Activated B cell treated with CpG ODN at 0.5 μM for 24 hours (primary cell): Measurements from ENCODE around the gene PTPA. TPM values are rescaled to one million over a fixed set of nuclear protein-coding genes. Genes with fewer than 3 reads are reported as not detected.
A peak's percentile ranks its signal among the peaks of the same experiment; 100 is the strongest.
"Not testable (repeated sequence)": the region's sequence is repeated elsewhere in the genome, so short reads cannot be mapped to it uniquely, and the experiment has no call there.

Source experiments
- ATAC-seq: fragments of 200-7000 bp; cut with Tn5 transposase; one replicate; pipeline ENCODE4 v1.10.0; 2021; ENCODE audit warnings: low read depth, mild to moderate bottlenecking, moderate library complexity
- CTCF ChIA-PET: fragments of 350-600 bp; sonication (Branson Sonifier 250); formaldehyde crosslinking; loops from one replicate; lab custom pipeline; 2021; ENCODE audit warnings: antibody characterized with exemption; lab: Charles Lee
- POLR2A ChIA-PET: fragments of 350-600 bp; sonication (Branson Sonifier 250); formaldehyde crosslinking; loops from one replicate; lab custom pipeline; 2021; ENCODE audit warnings: antibody characterized with exemption; lab: Charles Lee
- DNase-seq: peaks from one replicate; pipeline ENCODE4 v3.0.0; 2022
- H3K27ac Mint-ChIP-seq: one replicate; pipeline ENCODE4 v1.8.0; 2020; ENCODE audit warnings: mixed read lengths
- H3K27me3 Mint-ChIP-seq: one replicate; pipeline ENCODE4 v1.8.0; 2021; ENCODE audit warnings: mixed read lengths
- H3K36me3 Mint-ChIP-seq: one replicate; pipeline ENCODE4 v1.8.0; 2021; ENCODE audit warnings: low read depth, mixed read lengths
- H3K4me1 Mint-ChIP-seq: one replicate; pipeline ENCODE4 v1.8.0; 2021; ENCODE audit warnings: mixed read lengths
- H3K4me3 Mint-ChIP-seq: one replicate; pipeline ENCODE4 v1.8.0; 2020; ENCODE audit warnings: mild to moderate bottlenecking, mixed read lengths
- H3K9me3 Mint-ChIP-seq: one replicate; pipeline ENCODE4 v1.8.0; 2020; ENCODE audit warnings: mixed read lengths
- intact Hi-C: fragments of 100-400 bp; cut with micrococcal nuclease; formaldehyde crosslinking; loops from one replicate; pipeline ENCODE4 v1.15.1; 2024
- total RNA-seq: library from RNA; stranded (reverse); gene quantifications from 2 replicates; pipeline ENCODE4 v1.2.3, GENCODE V29; 2022
- TF ChIP-seq, protein P1 (sequence below): fragments of 200-600 bp; IDR thresholded peaks from one replicate; pipeline ENCODE4 v1.8.0; 2022; ENCODE audit warnings: antibody characterized with exemption, mild to moderate bottlenecking

Gene PTPA
- total RNA-seq, 1 donor from 2014 or later: 67.2 TPM

DNA sequence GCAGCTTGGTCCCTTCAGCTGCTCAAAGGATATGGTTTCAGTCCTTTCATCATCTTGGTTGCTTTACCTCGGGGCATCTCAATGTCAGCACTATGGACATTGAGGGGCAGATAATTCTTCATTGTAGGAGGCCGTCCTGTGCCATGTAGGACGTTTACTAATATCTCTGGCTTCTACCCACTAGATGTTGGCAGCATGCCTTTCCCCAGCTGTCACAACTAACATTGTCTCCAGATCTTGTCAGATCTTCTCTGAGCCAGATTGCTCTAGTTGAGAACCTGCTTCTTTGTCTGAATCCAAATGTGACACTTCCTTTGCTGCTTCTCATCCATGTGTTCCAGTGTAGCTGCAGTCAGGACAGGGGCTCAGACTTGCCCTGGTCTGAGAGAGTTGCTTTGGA lies 10.3 kb downstream of the PTPA start:
- H3K9me3 Mint-ChIP-seq: no peaks in the 10 kb centered on the region
- no peak overlapping the region for H3K4me3 Mint-ChIP-seq
- H3K36me3 Mint-ChIP-seq: peaks cover 56% of the 10 kb centered on the region
- TF ChIP-seq, protein P1, sequence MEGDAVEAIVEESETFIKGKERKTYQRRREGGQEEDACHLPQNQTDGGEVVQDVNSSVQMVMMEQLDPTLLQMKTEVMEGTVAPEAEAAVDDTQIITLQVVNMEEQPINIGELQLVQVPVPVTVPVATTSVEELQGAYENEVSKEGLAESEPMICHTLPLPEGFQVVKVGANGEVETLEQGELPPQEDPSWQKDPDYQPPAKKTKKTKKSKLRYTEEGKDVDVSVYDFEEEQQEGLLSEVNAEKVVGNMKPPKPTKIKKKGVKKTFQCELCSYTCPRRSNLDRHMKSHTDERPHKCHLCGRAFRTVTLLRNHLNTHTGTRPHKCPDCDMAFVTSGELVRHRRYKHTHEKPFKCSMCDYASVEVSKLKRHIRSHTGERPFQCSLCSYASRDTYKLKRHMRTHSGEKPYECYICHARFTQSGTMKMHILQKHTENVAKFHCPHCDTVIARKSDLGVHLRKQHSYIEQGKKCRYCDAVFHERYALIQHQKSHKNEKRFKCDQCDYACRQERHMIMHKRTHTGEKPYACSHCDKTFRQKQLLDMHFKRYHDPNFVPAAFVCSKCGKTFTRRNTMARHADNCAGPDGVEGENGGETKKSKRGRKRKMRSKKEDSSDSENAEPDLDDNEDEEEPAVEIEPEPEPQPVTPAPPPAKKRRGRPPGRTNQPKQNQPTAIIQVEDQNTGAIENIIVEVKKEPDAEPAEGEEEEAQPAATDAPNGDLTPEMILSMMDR: no peak
- ChIA-PET POLR2A (interaction anchor here (1.0 kb wide), 1 partner anchor 57 kb away, joined by 3 read pairs; the partner anchor contains the start of gene IER5L), CTCF (interaction anchor here (1.7 kb wide), 1 partner anchor 10 kb away, joined by 9 read pairs; no protein-coding TSS in a partner anchor)
- no peaks in the 10 kb centered on the region for H3K27me3 Mint-ChIP-seq
- DNase-seq: no peak
- intact Hi-C loops: no loop called here
- H3K27ac Mint-ChIP-seq: no peak overlapping the region
- ATAC-seq: no peak
- H3K4me1 Mint-ChIP-seq: peaks cover 8% of the 10 kb centered on the region

DNA sequence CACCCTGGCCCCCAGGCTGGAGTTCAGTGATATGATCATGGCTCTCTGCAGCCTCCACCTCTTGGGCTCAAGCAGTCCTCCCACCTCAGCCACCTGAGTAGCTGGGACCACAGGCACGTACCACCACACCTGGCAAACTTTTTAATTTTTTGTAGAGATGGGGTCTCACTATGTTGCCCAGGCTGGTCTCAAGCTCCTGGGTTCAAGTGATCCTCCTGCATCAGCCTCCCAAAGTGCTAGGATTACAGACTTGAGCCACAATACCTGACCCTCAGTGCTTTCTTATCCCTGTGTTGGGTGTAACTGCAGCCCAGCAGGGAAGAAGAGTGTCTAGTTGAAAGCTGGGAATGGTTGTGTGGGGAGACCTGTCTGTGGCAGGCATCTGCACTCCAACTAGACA lies 10.9 kb downstream of the PTPA start:
- H3K4me1 Mint-ChIP-seq: peaks cover 12% of the 10 kb centered on the region
- H3K9me3 Mint-ChIP-seq: no peaks in the 10 kb centered on the region
- POLR2A ChIA-PET: no interaction called here
- CTCF ChIA-PET: interaction anchor here (1.3 to 1.7 kb wide), 3 partner anchors 9 to 21 kb away, joined by 3 to 9 read pairs (median 4); no protein-coding TSS in a partner anchor
- no peak overlapping the region for H3K27ac Mint-ChIP-seq
- H3K36me3 Mint-ChIP-seq: peaks cover 60% of the 10 kb centered on the region
- H3K27me3 Mint-ChIP-seq: no peaks in the 10 kb centered on the region
- ATAC-seq (no peak), DNase-seq (no peak)
- TF ChIP-seq, protein P1: no peak
- H3K4me3 Mint-ChIP-seq: no peak overlapping the region
- intact Hi-C loops: no loop called here

DNA sequence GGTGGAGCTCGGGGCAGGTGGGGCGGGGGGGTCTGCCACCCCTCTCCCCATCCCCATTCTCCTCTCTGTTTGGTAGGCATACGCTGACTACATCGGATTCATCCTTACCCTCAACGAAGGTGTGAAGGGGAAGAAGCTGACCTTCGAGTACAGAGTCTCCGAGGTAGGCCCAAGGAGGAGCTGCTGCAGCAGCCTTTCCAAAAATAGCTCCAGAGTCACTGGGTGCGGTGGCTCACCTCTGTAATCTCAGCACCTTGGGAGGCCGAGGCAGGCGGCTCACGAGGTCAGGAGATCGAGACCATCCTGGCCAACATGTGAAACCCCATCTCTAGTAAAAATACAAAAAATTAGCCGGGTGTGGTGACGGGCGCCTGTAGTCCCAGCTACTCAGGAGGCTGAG lies 11.8 kb downstream of the PTPA start:
- intact Hi-C loops, H3K27ac Mint-ChIP-seq, H3K9me3 Mint-ChIP-seq, H3K27me3 Mint-ChIP-seq, ATAC-seq, POLR2A ChIA-PET, H3K4me3 Mint-ChIP-seq, DNase-seq: not testable (repeated sequence)
- CTCF ChIA-PET: interaction anchor here (1.3 to 1.7 kb wide), 3 partner anchors 8 to 20 kb away, joined by 3 to 9 read pairs (median 4); no protein-coding TSS in a partner anchor
- Mint-ChIP-seq H3K4me1 (peaks cover 12% of the 10 kb centered on the region), H3K36me3 (peaks cover 67% of the 10 kb centered on the region)

DNA sequence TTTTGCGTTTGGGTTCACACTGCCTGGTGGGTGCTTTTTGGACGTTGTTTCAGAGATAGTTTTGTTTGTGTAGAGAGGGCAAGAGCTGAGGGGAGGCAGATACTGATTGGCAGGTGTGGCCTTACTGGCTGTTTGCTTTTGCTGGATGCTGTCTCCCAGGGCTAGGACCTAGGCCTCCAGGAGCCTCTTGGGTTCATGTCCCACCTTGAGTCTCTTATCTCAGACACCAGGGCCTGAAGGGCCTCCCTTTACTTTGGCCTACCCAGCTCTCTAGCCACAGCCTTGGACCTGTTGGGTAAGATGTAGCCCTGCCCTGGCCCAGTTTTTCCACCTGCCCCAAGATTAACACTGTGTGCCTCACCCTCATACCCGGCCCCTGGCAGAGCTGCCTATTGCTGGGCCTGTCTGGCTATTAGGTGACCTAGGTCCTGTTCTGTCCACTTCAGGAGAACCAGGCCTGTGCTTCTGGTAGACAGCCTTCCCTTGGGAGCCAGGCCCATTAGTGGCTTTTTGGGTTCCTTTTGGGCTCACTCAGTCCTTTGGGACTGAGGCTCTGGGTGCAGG lies 13.4 kb downstream of the PTPA start:
- CTCF ChIA-PET: interaction anchor here (1.5 kb wide), 1 partner anchor 18 kb away, joined by 5 read pairs; no protein-coding TSS in a partner anchor
- peaks cover 12% of the 10 kb centered on the region for H3K4me1 Mint-ChIP-seq
- intact Hi-C loops: no loop called here
- peaks cover 79% of the 10 kb centered on the region for H3K36me3 Mint-ChIP-seq
- ATAC-seq (no peak), DNase-seq (no peak)
- H3K27me3 Mint-ChIP-seq: no peaks in the 10 kb centered on the region
- TF ChIP-seq, protein P1: no peak
- H3K4me3 Mint-ChIP-seq: no peak overlapping the region
- POLR2A ChIA-PET: interaction anchor here (0.7 to 0.8 kb wide), 2 partner anchors 96 to 718 kb away, joined by 4 read pairs; partner anchors contain the start of gene SH3GLB2
- H3K9me3 Mint-ChIP-seq: no peaks in the 10 kb centered on the region
- no peak overlapping the region for H3K27ac Mint-ChIP-seq

DNA sequence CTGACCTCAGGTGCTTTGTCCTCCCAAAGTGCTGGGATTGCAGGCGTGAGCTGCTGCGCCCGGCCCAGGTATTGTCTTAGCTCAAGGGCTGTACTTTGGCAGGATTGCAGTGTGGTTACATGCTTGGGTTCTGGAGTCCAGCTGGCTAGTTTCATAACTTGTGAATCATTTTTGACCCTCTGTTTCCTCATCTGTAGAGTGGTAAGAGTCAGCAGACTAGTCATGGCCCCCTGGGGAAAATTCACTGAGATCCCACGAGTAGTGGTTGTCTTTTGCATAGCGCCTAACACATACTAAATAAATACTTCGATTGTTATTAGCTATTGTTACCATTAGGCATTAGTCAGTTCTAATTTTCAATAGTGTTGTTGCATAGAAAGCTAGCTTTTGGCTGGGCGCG lies 14.3 kb downstream of the PTPA start:
- TF ChIP-seq, protein P1: no peak
- Mint-ChIP-seq H3K36me3 (peaks cover 80% of the 10 kb centered on the region), H3K27me3 (no peaks in the 10 kb centered on the region), H3K27ac (no peak overlapping the region), H3K9me3 (no peaks in the 10 kb centered on the region), H3K4me3 (no peak overlapping the region), H3K4me1 (peaks cover 12% of the 10 kb centered on the region)
- ATAC-seq (peak; percentile 77), DNase-seq (no peak)
- intact Hi-C loops: no loop called here
- ChIA-PET CTCF (interaction anchor here (0.9 to 2.5 kb wide), 4 partner anchors 13 to 499 kb away, joined by 4 to 7 read pairs (median 6); no protein-coding TSS in a partner anchor), POLR2A (interaction anchor here (0.5 to 1.2 kb wide), 3 partner anchors 15 to 1333 kb away, joined by 4 to 6 read pairs (median 4); no protein-coding TSS in a partner anchor)
